ENCODE measurements around the gene RAP1GAP2. TPM values are rescaled to one million over a fixed set of nuclear protein-coding genes. Genes with fewer than 3 reads are reported as not detected.

The RAP1GAP2 gene
- total and polyA plus RNA-seq, 2 of the 8 experiments (the other 6 are each of a cell fraction or from before 2014, with no cell fraction given): 24.0 to 63.8 TPM

DNA sequence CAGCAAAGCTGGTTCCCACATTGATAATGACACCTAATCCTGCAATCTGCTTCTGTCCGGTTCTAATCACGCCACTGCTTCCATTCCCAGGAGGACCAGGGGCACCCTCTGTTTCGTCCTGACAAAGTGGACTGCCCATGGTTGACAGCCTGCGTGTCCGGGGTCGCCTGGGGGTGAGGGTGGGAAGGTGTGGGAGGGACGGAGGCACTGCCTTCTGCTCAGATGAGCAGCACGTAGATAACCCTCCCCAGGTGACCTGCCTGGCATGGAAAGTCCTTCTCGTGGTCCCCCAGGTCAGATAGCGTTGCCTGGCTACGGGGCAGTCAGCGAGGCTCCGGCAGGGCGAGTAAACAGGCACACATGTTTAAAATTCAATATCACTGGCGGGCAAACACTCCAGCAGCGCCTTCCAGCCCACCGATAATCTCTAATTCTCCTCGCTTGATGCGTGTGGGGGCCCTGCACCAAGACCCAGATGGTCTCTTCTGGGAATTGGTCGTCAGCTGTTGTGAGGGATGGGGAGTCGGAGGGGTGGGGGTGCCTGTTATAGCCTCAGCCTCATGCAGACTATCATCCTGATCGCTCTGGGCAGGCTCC is 132.2 kb downstream of the RAP1GAP2 start:
- Histone ChIP-seq H2BK5ac (ENCODE audit: low read depth, low read length) (no peak overlapping the region), H2BK20ac (ENCODE audit: low read length) (no peak overlapping the region), H3K56ac (replicated peaks; ENCODE audit: insufficient read length, low read depth, low read length) (no peak overlapping the region), H3K18ac (ENCODE audit: extremely low read depth, low read length) (no peak overlapping the region), H4K8ac (ENCODE audit: extremely low read depth, insufficient read depth, low read length) (no peak overlapping the region; the same call in 1 of the 2 replicates), H2BK120ac (replicated peaks; ENCODE audit: low read depth, low read length) (no peak overlapping the region), H3K79me1 (ENCODE audit: low read depth, low read length) (peaks cover 20% of the 10 kb centered on the region), H3K79me2 (ENCODE audit: control insufficient read depth in 1 of 2, insufficient read depth in 2 of 2, low read length in 2 of 2) (peaks cover 0 to 12% of the 10 kb centered on the region in 2 experiments; a peak in 1 of 4 replicates), H2AFZ (ENCODE audit: low read length) (no peak overlapping the region), H3K14ac (ENCODE audit: insufficient read length) (no peak overlapping the region), H3K9me3 (ENCODE audit: insufficient read depth in 2 of 2, low read depth in 1 of 2, low read length in 1 of 2) (no peaks in the 10 kb centered on the region), H2AK5ac (ENCODE audit: low read depth, low read length) (no peak overlapping the region), H3K4me1 (replicated peaks in 1 of 4; ENCODE audit: control insufficient read depth in 3 of 4, insufficient read depth in 4 of 4, low read length in 3 of 4) (peaks cover 8 to 28% (median 18%) of the 10 kb centered on the region in 4 experiments), H3K36me3 (ENCODE audit: control insufficient read depth in 2 of 4, insufficient read depth in 4 of 4, low read length in 3 of 4) (no peaks in the 10 kb centered on the region), H3K23ac (ENCODE audit: insufficient read length) (no peak overlapping the region), H4K5ac (ENCODE audit: insufficient read length, low read depth, low read length) (no peak overlapping the region), H2BK15ac (ENCODE audit: low read length) (no peak overlapping the region), H3K9ac (replicated peaks in 1 of 4; ENCODE audit: extremely low read depth in 1 of 4, low read depth in 3 of 4, low read length in 3 of 4) (no peak overlapping the region), H2BK12ac (ENCODE audit: low read depth, low read length) (no peak overlapping the region), H3K27me3 (replicated peaks in 1 of 4; ENCODE audit: control insufficient read depth in 3 of 4, extremely low read depth in 1 of 4, insufficient read depth in 3 of 4, low read length in 3 of 4) (no peaks in the 10 kb centered on the region), H3K23me2 (ENCODE audit: low read depth, low read length) (peaks cover 3% of the 10 kb centered on the region; the same call in 1 of the 2 replicates), H3K4me2 (ENCODE audit: insufficient read depth in 1 of 2, low read depth in 2 of 2, low read length in 2 of 2) (no peak overlapping the region), H4K20me1 (replicated peaks in 1 of 2; ENCODE audit: control insufficient read depth in 1 of 2, insufficient read depth in 2 of 2, low read length in 2 of 2) (peaks cover 13 to 28% of the 10 kb centered on the region in 2 experiments), H3K4ac (replicated peaks; ENCODE audit: insufficient read length, low read depth, low read length) (no peak overlapping the region), H3K27ac (ENCODE audit: low read depth, low read length) (no peak overlapping the region), H4K91ac (replicated peaks; ENCODE audit: insufficient read length, low read length) (no peak overlapping the region), H3K4me3 (ENCODE audit: extremely low read depth in 1 of 4, insufficient read depth in 2 of 4, low read depth in 3 of 4, low read length in 4 of 4) (no peak overlapping the region)
- no peak for DNase-seq (ENCODE audit: low read depth in 1 of 2, low spot score in 2 of 2)
- 85% methylated on average over 18 of the region's 22 CpGs; no CpG with 5 or more reads in 1 of the 2 experiments for WGBS, 2 experiments (ENCODE audit: extremely low coverage in 1 of 2, insufficient coverage in 1 of 2, insufficient read length in 1 of 2, insufficient replicate concordance in 2 of 2, low coverage in 1 of 2, low lambda C conversion rate in 2 of 2, missing lambda C conversion rate in 1 of 2)
- POLR2A ChIA-PET (ENCODE audit: partially characterized antibody): interaction anchor here (0.7 to 1.1 kb wide), 3 partner anchors 24 to 100 kb away, joined by 3 to 4 read pairs (median 4); no protein-coding TSS in a partner anchor
- no peak for FAIRE-seq
- CTCF ChIA-PET (ENCODE audit: partially characterized antibody): interaction anchor here (0.6 to 18.1 kb wide), 9 partner anchors 25 to 1280 kb away, joined by 3 to 233 read pairs (median 4); no protein-coding TSS in a partner anchor
- TF ChIP-seq POLR2AphosphoS5 (IDR thresholded peaks at IDR 0.05; ENCODE audit: low read depth, low read length): no peak
- no peak for TF ChIP-seq RAD21 (IDR thresholded peaks at IDR 0.05 in 1 of 2, conservative IDR thresholded peaks at IDR 0.05 in 1 of 2; ENCODE audit: low read depth in 2 of 2, low read length in 2 of 2)
- TF ChIP-seq HDAC6 (IDR thresholded peaks at IDR 0.05; ENCODE audit: low read depth, low read length): no peak
- no peak for TF ChIP-seq TEAD4 (IDR thresholded peaks at IDR 0.05; ENCODE audit: low read depth, low read length)
- TF ChIP-seq, protein P1, sequence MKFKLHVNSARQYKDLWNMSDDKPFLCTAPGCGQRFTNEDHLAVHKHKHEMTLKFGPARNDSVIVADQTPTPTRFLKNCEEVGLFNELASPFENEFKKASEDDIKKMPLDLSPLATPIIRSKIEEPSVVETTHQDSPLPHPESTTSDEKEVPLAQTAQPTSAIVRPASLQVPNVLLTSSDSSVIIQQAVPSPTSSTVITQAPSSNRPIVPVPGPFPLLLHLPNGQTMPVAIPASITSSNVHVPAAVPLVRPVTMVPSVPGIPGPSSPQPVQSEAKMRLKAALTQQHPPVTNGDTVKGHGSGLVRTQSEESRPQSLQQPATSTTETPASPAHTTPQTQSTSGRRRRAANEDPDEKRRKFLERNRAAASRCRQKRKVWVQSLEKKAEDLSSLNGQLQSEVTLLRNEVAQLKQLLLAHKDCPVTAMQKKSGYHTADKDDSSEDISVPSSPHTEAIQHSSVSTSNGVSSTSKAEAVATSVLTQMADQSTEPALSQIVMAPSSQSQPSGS (IDR thresholded peaks at IDR 0.05; ENCODE audit: low read length): no peak
- TF ChIP-seq CTBP2 (IDR thresholded peaks at IDR 0.05; ENCODE audit: borderline replicate concordance, insufficient read depth, insufficient read length, low read length): no peak
- TF ChIP-seq SP1 (IDR thresholded peaks at IDR 0.05; ENCODE audit: low read depth, low read length): no peak
- TF ChIP-seq JUN (IDR thresholded peaks at IDR 0.05; ENCODE audit: low read depth, low read length): no peak
- no peak for TF ChIP-seq BACH1 (IDR thresholded peaks at IDR 0.05; ENCODE audit: low read length)
